ENCODE measurements around the gene RNF217. TPM values are rescaled to one million over a fixed set of nuclear protein-coding genes. Genes with fewer than 3 reads are reported as not detected.

The RNF217 gene
- total RNA-seq, 3 donors from 2014 or later: 11.6 to 47.3 (median 15.0) TPM

DNA sequence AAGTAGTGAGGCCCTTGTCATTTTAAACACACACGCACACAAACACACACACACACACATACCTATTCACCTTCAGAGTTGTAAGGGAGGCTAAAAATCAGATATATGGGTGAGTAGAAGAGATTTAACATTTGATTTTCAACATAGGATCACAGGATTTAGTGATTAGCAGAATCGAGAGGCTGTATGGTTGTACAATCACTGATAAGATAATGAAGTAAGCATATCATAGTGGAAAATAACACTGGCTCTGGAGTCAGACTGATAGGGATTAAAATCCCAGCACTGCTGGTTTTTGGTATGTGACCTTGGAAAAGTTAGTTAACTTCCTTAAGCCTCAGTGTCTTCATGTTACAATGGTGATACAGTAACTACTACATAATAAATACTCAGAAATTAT, 40.8 kb downstream of the RNF217 start:
- intact Hi-C loops (cut with DNase I, micrococcal nuclease): no loop called here
- no peaks in the 10 kb centered on the region for H3K9me3 ChIP-seq
- no peak for ATAC-seq
- peaks cover 4% of the 10 kb centered on the region for H3K4me1 ChIP-seq (ENCODE audit: low read depth)
- no peak for TF ChIP-seq CTCF (IDR thresholded peaks at IDR 0.05)
- no peak for DNase-seq
- no peak overlapping the region for H3K4me3 ChIP-seq
- H3K36me3 ChIP-seq (ENCODE audit: low read depth): no peaks in the 10 kb centered on the region

DNA sequence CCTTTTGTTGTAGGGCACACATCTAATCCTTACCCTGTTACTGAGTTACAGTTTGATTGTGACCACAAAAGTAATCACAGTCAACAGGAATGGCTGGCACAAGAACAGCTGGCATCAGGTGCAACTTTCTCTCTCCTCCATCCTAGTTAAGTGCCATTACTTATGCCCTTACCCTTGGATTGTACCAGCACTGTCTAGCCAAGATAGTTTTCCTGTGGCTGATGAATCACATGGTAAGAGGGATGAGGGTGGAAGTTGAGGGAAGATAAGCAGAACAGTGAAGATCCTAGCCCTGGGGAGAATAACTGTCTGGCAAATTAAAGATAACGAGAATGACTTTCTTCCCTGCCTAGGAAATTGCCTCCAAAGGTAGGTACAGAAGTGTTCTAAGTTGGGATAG, 42.0 kb downstream of the RNF217 start:
- H3K4me1 ChIP-seq (ENCODE audit: low read depth): peaks cover 2% of the 10 kb centered on the region
- intact Hi-C loops (cut with DNase I, micrococcal nuclease): no loop called here
- no peak overlapping the region for H3K4me3 ChIP-seq
- no peak for TF ChIP-seq CTCF (IDR thresholded peaks at IDR 0.05)
- no peaks in the 10 kb centered on the region for H3K9me3 ChIP-seq
- no peaks in the 10 kb centered on the region for H3K36me3 ChIP-seq (ENCODE audit: low read depth)
- DNase-seq (no peak), ATAC-seq (no peak)

GRCh38 chr6:125004797-125005595, 42.8 kb downstream of the RNF217 start:
- DNase-seq: no peak
- intact Hi-C loops (cut with DNase I, micrococcal nuclease): no loop called here
- TF ChIP-seq CTCF (IDR thresholded peaks at IDR 0.05): no peak
- Histone ChIP-seq H3K9me3 (no peaks in the 10 kb centered on the region), H3K4me1 (ENCODE audit: low read depth) (peaks cover 4% of the 10 kb centered on the region), H3K4me3 (no peak overlapping the region), H3K36me3 (ENCODE audit: low read depth) (no peaks in the 10 kb centered on the region)
- ATAC-seq: no peak

GRCh38 chr6:125008261-125008703, 46.0 kb downstream of the RNF217 start:
- Histone ChIP-seq H3K36me3 (ENCODE audit: low read depth) (no peaks in the 10 kb centered on the region), H3K9me3 (no peaks in the 10 kb centered on the region), H3K4me1 (ENCODE audit: low read depth) (peaks cover 4% of the 10 kb centered on the region), H3K4me3 (no peak overlapping the region)
- intact Hi-C loops (cut with DNase I, micrococcal nuclease): no loop called here
- DNase-seq (no peak), ATAC-seq (no peak)
- TF ChIP-seq CTCF (IDR thresholded peaks at IDR 0.05): no peak

DNA sequence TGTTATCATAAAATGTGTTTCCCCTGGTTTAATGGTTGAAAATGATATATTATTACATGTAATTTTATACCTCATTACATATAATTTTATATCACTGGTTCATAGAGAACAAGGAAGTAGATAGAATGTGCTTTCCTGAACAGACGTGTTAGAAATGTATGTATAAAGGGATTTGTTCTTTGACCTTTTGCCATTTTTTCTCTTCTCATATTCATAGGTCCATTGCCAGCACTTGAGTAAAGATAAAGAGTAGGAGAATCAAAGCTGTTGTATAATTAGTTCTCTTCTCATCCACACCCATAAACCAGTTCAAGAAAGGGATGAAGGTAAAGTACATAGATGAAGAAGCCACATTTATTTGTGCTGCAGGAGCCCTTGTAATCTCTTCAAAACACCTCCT, 46.7 kb downstream of the RNF217 start:
- Histone ChIP-seq H3K9me3 (no peaks in the 10 kb centered on the region), H3K4me3 (no peak overlapping the region), H3K4me1 (ENCODE audit: low read depth) (peaks cover 4% of the 10 kb centered on the region), H3K36me3 (ENCODE audit: low read depth) (no peaks in the 10 kb centered on the region)
- intact Hi-C loops (cut with DNase I, micrococcal nuclease): no loop called here
- peak; percentile 51 for ATAC-seq
- no peak for DNase-seq
- TF ChIP-seq CTCF (IDR thresholded peaks at IDR 0.05): no peak

All from mucosa of descending colon (tissue), 3 donors.